ENCODE data around the gene ATP11A. TPM values are rescaled to one million over a fixed set of nuclear protein-coding genes. Genes with fewer than 3 reads are reported as not detected.
"Not testable (repeated sequence)": the region's sequence is repeated elsewhere in the genome, so short reads cannot be mapped to it uniquely, and the experiment has no call there.

The ATP11A gene
- total and polyA plus RNA-seq, 9 of the 15 experiments (the other 6 are each of a cell fraction or from before 2014, with no cell fraction given): 0.38 to 34.2 (median 4.2) TPM

GRCh38 chr13:112677421-112677962, 12.3 kb upstream of the ATP11A start:
- H2AFZ ChIP-seq (ENCODE audit: low read depth, low read length); H4K20me1 ChIP-seq (replicated peaks; ENCODE audit: control insufficient read depth, insufficient read depth, low read length); intact Hi-C loops (cut with micrococcal nuclease); BruUV-seq (replicated peaks); H3K4me3 ChIP-seq; H3K79me2 ChIP-seq (ENCODE audit: control insufficient read depth, insufficient read depth, low read length); H3K36me3 ChIP-seq (ENCODE audit: control insufficient read depth, insufficient read depth, low read length); CTCF ChIA-PET (ENCODE audit: low intra/inter-chr PET ratio); H3K9me3 ChIP-seq (replicated peaks; ENCODE audit: control insufficient read depth, insufficient read depth, low read depth, low read length); H3K9me1 ChIP-seq (ENCODE audit: control insufficient read depth, insufficient read depth, low read length); ATAC-seq; FAIRE-seq; H3K4me1 ChIP-seq (replicated peaks in 1 of 2; ENCODE audit: control insufficient read depth in 2 of 2, insufficient read depth in 2 of 2, low read length in 2 of 2); DNase-seq (ENCODE audit: extremely low read depth in 1 of 4, low spot score in 3 of 4); in situ Hi-C loops (cut with MboI); H3K9ac ChIP-seq (ENCODE audit: insufficient read depth in 1 of 2, low read depth in 2 of 2, low read length in 2 of 2); H3K4me2 ChIP-seq (ENCODE audit: insufficient read depth, low read length); H3K27ac ChIP-seq (ENCODE audit: extremely low read depth, low read depth, low read length): not testable (repeated sequence)
- WGBS (ENCODE audit: insufficient coverage, low coverage, missing lambda C conversion rate): 37% methylated on average over 8 of the region's 9 CpGs
- POLR2A ChIA-PET: interaction anchor here (0.5 to 1.2 kb wide), 2 partner anchors 13 to 90 kb away, joined by 3 to 4 read pairs; no protein-coding TSS in a partner anchor
- peaks cover 21 to 40% of the 10 kb centered on the region in 2 experiments for H3K27me3 ChIP-seq (ENCODE audit: control insufficient read depth in 2 of 2, insufficient read depth in 2 of 2, low read length in 2 of 2)

DNA sequence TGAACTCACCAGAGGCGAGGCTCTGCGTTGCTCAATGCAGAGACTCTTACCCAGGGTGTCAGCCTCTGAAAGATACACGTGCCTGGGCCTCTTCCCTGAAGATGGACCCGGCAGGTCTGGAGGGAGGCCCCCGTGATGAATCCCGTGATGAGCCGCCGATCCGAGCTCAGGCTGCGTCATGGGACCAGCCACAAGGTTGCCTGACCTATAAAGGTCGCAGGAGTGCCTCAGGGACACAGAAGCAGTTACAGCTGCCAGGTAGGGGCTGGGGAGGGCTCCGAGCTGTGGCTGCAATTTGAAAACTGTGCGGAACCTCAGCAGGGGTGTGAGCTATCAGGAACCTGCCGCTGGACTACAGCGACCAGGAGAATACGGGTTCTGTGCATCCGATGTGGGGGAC, 10.5 kb upstream of the ATP11A start:
- no peaks in the 10 kb centered on the region; a peak in 1 of 5 replicates for H3K4me1 ChIP-seq (replicated peaks in 1 of 2; ENCODE audit: control insufficient read depth in 2 of 2, insufficient read depth in 2 of 2, low read length in 2 of 2)
- TF ChIP-seq ZNF24 (IDR thresholded peaks at IDR 0.05) (no peak), CBX5 (IDR thresholded peaks at IDR 0.05; ENCODE audit: borderline replicate concordance, low read depth) (no peak), ZKSCAN8 (CRISPR knock-in tag; IDR thresholded peaks at IDR 0.05) (no peak), AFF4 (CRISPR knock-in tag; IDR thresholded peaks at IDR 0.05) (no peak), RFX1 (IDR thresholded peaks at IDR 0.05) (no peak), ZNF695 (CRISPR knock-in tag; IDR thresholded peaks at IDR 0.05) (no peak), ZFP1 (CRISPR knock-in tag; IDR thresholded peaks at IDR 0.05) (no peak), SAFB (IDR thresholded peaks at IDR 0.05; ENCODE audit: borderline replicate concordance, low read depth, low read length) (no peak), RBM14 (IDR thresholded peaks at IDR 0.05; ENCODE audit: borderline replicate concordance, insufficient read depth, low read depth, low read length) (no peak)
- TF ChIP-seq, protein P1, sequence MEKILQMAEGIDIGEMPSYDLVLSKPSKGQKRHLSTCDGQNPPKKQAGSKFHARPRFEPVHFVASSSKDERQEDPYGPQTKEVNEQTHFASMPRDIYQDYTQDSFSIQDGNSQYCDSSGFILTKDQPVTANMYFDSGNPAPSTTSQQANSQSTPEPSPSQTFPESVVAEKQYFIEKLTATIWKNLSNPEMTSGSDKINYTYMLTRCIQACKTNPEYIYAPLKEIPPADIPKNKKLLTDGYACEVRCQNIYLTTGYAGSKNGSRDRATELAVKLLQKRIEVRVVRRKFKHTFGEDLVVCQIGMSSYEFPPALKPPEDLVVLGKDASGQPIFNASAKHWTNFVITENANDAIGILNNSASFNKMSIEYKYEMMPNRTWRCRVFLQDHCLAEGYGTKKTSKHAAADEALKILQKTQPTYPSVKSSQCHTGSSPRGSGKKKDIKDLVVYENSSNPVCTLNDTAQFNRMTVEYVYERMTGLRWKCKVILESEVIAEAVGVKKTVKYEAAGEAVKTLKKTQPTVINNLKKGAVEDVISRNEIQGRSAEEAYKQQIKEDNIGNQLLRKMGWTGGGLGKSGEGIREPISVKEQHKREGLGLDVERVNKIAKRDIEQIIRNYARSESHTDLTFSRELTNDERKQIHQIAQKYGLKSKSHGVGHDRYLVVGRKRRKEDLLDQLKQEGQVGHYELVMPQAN (IDR thresholded peaks at IDR 0.05; ENCODE audit: borderline replicate concordance): no peak
- H3K9me1 ChIP-seq (ENCODE audit: control insufficient read depth, insufficient read depth, low read length): no peaks in the 10 kb centered on the region
- BruUV-seq (replicated peaks): no TSS peak
- FAIRE-seq: no peak
- in situ Hi-C loops (cut with MboI): no loop called here
- intact Hi-C loops (cut with micrococcal nuclease): no loop called here
- no peaks in the 10 kb centered on the region for H4K20me1 ChIP-seq (replicated peaks; ENCODE audit: control insufficient read depth, insufficient read depth, low read length)
- H3K27ac ChIP-seq (ENCODE audit: extremely low read depth, low read depth, low read length): no peak overlapping the region
- ChIA-PET CTCF (ENCODE audit: low intra/inter-chr PET ratio) (no interaction called here), POLR2A (interaction anchor here (0.6 kb wide), 1 partner anchor 458 kb away, joined by 3 read pairs; no protein-coding TSS in a partner anchor)
- 16% methylated on average over 17 of the region's 17 CpGs for WGBS (ENCODE audit: insufficient coverage, low coverage, missing lambda C conversion rate)
- no peak overlapping the region for H3K9ac ChIP-seq (ENCODE audit: insufficient read depth in 1 of 2, low read depth in 2 of 2, low read length in 2 of 2)
- peaks cover 14 to 33% of the 10 kb centered on the region in 2 experiments for H3K27me3 ChIP-seq (ENCODE audit: control insufficient read depth in 2 of 2, insufficient read depth in 2 of 2, low read length in 2 of 2)
- no peaks in the 10 kb centered on the region for H3K79me2 ChIP-seq (ENCODE audit: control insufficient read depth, insufficient read depth, low read length)
- H3K36me3 ChIP-seq (ENCODE audit: control insufficient read depth, insufficient read depth, low read length): no peaks in the 10 kb centered on the region
- H3K9me3 ChIP-seq (replicated peaks; ENCODE audit: control insufficient read depth, insufficient read depth, low read depth, low read length): no peaks in the 10 kb centered on the region
- H2AFZ ChIP-seq (ENCODE audit: low read depth, low read length): no peak overlapping the region
- H3K4me2 ChIP-seq (ENCODE audit: insufficient read depth, low read length): no peak overlapping the region
- H3K4me3 ChIP-seq: no peak overlapping the region
- no peak for DNase-seq (ENCODE audit: extremely low read depth in 1 of 4, low spot score in 3 of 4)
- ATAC-seq: no peak; the same call in 1 of the 3 replicates
